Spleen (tissue), 11 donors: ENCODE measurements around the gene DENND2D. TPM values are rescaled to one million over a fixed set of nuclear protein-coding genes. Genes with fewer than 3 reads are reported as not detected.

Experiments used
- DNase-seq: peaks from one replicate; pipeline ENCODE4 v3.0.0-alpha.2; 2020
- H3K27ac ChIP-seq, 8 donors: fragments of 200-600 bp; sonication (generic) in 7 of 8; 1 replicate in 4 of 8; 2 replicates in 4 of 8; pipeline versions ENCODE4 v1.5.0 to v1.8.0; 2016 to 2021; ENCODE audit warnings: inconsistent platforms in 4 of 8, mild to moderate bottlenecking in 4 of 8, moderate library complexity in 1 of 8
- H3K27me3 ChIP-seq, 7 donors: fragments of 200-600 bp; sonication (generic) in 6 of 7; replicated peaks in 1 of 7; 1 replicate in 4 of 7; 2 replicates in 3 of 7; pipeline versions ENCODE4 v1.5.0 to v1.8.0; 2016 to 2021; ENCODE audit warnings: inconsistent platforms in 3 of 7, mild to moderate bottlenecking in 1 of 7
- H3K36me3 ChIP-seq, 6 donors: fragments of 200-600 bp; sonication (generic) in 5 of 6; 1 replicate in 4 of 6; 2 replicates in 2 of 6; pipeline versions ENCODE4 v1.5.0 to v1.8.0; 2016 to 2021; ENCODE audit warnings: inconsistent platforms in 2 of 6
- H3K4me1 ChIP-seq, 6 donors: fragments of 200-600 bp; sonication (generic) in 5 of 6; 1 replicate in 3 of 6; 2 replicates in 3 of 6; pipeline versions ENCODE4 v1.5.0 to v1.8.0; 2016 to 2021; ENCODE audit warnings: inconsistent platforms in 3 of 6
- H3K4me3 ChIP-seq, 8 donors: fragments of 200-600 bp; sonication (generic) in 7 of 8; 1 replicate in 4 of 8; 2 replicates in 4 of 8; pipeline versions ENCODE4 v1.5.0 to v1.8.0; 2016 to 2021; ENCODE audit warnings: inconsistent platforms in 4 of 8, mild to moderate bottlenecking in 4 of 8, moderate library complexity in 2 of 8
- H3K9me3 ChIP-seq, 8 donors: fragments of 200-600 bp; sonication (generic) in 7 of 8; 1 replicate in 4 of 8; 2 replicates in 4 of 8; pipeline versions ENCODE4 v1.5.0 to v1.8.0; 2016 to 2021; ENCODE audit warnings: inconsistent platforms in 4 of 8
- POLR2A ChIP-seq, 3 donors: fragments of 450-650 bp; IDR thresholded peaks; one replicate each; pipeline ENCODE4 v1.5.1; 2017; ENCODE audit warnings: antibody characterized with exemption in 3 of 3, mild to moderate bottlenecking in 1 of 3
- POLR2AphosphoS5 ChIP-seq, 3 donors: sonication (generic); formaldehyde crosslinking; IDR thresholded peaks; one replicate each; pipeline ENCODE4 v1.5.1; 2017; ENCODE audit warnings: antibody characterized with exemption in 3 of 3
- WGBS, 5 donors: extraction: QIAGEN DNeasy Blood & Tissue Kit in 3 of 5; methylation state at CpG; one replicate each; pipeline versions ENCODE4 v1.1.5 to v1.1.7; 2013 to 2018; 5-methylcytosine and 5-hydroxymethylcytosine counted together
- intact Hi-C: fragments of 100-400 bp; cut with DNase I; formaldehyde crosslinking; loops from one replicate; pipeline ENCODE4 v1.15.0; 2023; ENCODE audit warnings: low total_unique reads
- polyA plus RNA-seq, 3 donors: library from polyadenylated mRNA; stranded (reverse); fragments of 200-250 nt; gene quantifications; one replicate each; pipeline ENCODE4 v1.2.1, GENCODE V29; 2013
- total RNA-seq, 7 donors: library from RNA; depleted of rRNA in 3 of 7; stranded (reverse); fragments of >200 nt in 3 of 7; fragmentation: NEBNext Ultra II Directional in 4 of 7; extraction: Animal tissue kit (Norgen Biotek cat#: 25700) in 4 of 7; gene quantifications; one replicate each; pipeline versions ENCODE4 v1.1.0 to v1.2.1, GENCODE V29; 2016 to 2021
- TF ChIP-seq, protein P1 (sequence below), 11 experiments: fragments of 200-600 bp in 7 of 11; fragments of 450-650 bp in 4 of 11; sonication (generic) in 4 of 11; IDR thresholded peaks in 8 of 11; conservative IDR thresholded peaks in 3 of 11; 1 replicate in 7 of 11; 2 replicates in 4 of 11; pipeline versions ENCODE4 v1.4.0 to v1.8.0; 2016 to 2021; ENCODE audit warnings: antibody characterized with exemption in 11 of 11, inconsistent platforms in 4 of 11, mild to moderate bottlenecking in 1 of 11
- donor health status: healthy with polysubstance abuse.
- donor health status: DM: no; HTN: no; CAD: no; lungs with moderate emphysema.
- donor health status: DM: no; HTN: no; CAD: no.
- donor health status: Bipolar disorder and iron deficiency.
- donor health status: healthy.
- donor health status: DM: no; HTN: no; CAD: no.
- donor health status: DM: yes; HTN: yes; CAD: no.

Gene DENND2D
- total and polyA plus RNA-seq, 10 donors: 90.3 to 182 (median 149) TPM

DNA sequence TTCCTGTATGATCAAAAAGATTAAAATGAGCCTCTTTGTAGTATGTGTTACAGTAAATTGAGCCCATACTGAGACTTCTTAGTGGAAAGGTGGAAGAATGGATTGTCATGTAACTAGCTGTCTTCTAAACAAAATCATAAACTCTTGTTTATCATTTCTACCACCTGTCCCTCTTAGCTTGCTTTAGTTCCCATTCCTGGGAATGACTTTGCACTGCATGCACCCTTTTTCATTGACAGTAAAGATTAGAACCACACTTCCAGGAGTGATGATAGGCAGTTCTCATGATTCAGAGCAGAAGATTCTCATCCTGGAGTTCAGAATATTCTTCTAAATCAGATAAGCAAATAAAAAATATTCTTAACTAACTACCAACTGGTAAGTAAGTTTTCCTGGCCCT is 28.0 kb downstream of the DENND2D start:
- no peak overlapping the region for H3K4me3 ChIP-seq
- intact Hi-C loops: no loop called here
- no peaks in the 10 kb centered on the region for H3K9me3 ChIP-seq
- peaks cover 0 to 100% (median 48%) of the 10 kb centered on the region in 6 donors for H3K36me3 ChIP-seq
- TF ChIP-seq POLR2A (IDR thresholded peaks at IDR 0.05) (no peak), POLR2AphosphoS5 (IDR thresholded peaks at IDR 0.05) (no peak)
- TF ChIP-seq, protein P1, sequence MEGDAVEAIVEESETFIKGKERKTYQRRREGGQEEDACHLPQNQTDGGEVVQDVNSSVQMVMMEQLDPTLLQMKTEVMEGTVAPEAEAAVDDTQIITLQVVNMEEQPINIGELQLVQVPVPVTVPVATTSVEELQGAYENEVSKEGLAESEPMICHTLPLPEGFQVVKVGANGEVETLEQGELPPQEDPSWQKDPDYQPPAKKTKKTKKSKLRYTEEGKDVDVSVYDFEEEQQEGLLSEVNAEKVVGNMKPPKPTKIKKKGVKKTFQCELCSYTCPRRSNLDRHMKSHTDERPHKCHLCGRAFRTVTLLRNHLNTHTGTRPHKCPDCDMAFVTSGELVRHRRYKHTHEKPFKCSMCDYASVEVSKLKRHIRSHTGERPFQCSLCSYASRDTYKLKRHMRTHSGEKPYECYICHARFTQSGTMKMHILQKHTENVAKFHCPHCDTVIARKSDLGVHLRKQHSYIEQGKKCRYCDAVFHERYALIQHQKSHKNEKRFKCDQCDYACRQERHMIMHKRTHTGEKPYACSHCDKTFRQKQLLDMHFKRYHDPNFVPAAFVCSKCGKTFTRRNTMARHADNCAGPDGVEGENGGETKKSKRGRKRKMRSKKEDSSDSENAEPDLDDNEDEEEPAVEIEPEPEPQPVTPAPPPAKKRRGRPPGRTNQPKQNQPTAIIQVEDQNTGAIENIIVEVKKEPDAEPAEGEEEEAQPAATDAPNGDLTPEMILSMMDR (IDR thresholded peaks at IDR 0.05 in 8 of 11, conservative IDR thresholded peaks at IDR 0.05 in 3 of 11): no peak
- H3K27ac ChIP-seq: peak overlapping the region in 4 of 8 donors; percentile 1 to 43 (median 20)
- no peaks in the 10 kb centered on the region for H3K27me3 ChIP-seq
- peaks cover 0 to 92% (median 32%) of the 10 kb centered on the region in 6 donors for H3K4me1 ChIP-seq
- no peak for DNase-seq

GRCh38 chr1:111164151-111164550 is 36.3 kb downstream of the DENND2D start:
- intact Hi-C loops: no loop called here
- Histone ChIP-seq H3K27ac (peak overlapping the region in 3 of 8 donors; percentile 9 to 43 (median 10)), H3K4me1 (peaks cover 12 to 91% (median 58%) of the 10 kb centered on the region in 6 donors), H3K36me3 (peaks cover 0 to 95% (median 41%) of the 10 kb centered on the region in 6 donors), H3K4me3 (no peak overlapping the region), H3K9me3 (no peaks in the 10 kb centered on the region), H3K27me3 (no peaks in the 10 kb centered on the region)
- WGBS, 5 donors: 89 to 98% (median 98%) methylated on average over 2 of the region's 2 CpGs
- no peak for DNase-seq
- no peak for TF ChIP-seq POLR2AphosphoS5 (IDR thresholded peaks at IDR 0.05)
- TF ChIP-seq, protein P1 (IDR thresholded peaks at IDR 0.05 in 8 of 11, conservative IDR thresholded peaks at IDR 0.05 in 3 of 11): no peak
- TF ChIP-seq POLR2A (IDR thresholded peaks at IDR 0.05): no peak

DNA sequence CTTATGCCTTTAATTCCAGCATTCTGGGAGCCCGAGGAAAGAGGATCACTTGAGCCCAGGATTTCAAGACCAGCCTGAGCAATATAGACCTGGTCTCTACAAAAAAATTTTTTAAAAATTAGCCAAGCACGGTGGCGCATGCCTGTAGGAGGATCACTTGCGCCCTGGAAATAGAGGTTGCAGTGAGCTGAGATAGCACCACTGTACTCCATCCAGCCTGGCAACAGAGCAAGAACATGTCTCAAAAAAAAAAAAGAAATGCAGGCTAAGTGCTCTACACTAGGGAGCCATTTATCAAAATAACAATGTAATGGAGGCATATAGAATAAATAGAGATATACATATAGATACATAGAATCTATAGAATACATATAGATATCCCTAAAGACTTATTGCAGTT is 37.1 kb downstream of the DENND2D start:
- Histone ChIP-seq H3K4me3 (no peak overlapping the region), H3K27me3 (no peaks in the 10 kb centered on the region), H3K4me1 (peaks cover 12 to 85% (median 54%) of the 10 kb centered on the region in 6 donors), H3K9me3 (no peaks in the 10 kb centered on the region), H3K36me3 (peaks cover 0 to 92% (median 35%) of the 10 kb centered on the region in 6 donors), H3K27ac (peak overlapping the region in 6 of 8 donors; percentile 22 to 54 (median 38))
- TF ChIP-seq POLR2A (IDR thresholded peaks at IDR 0.05): no peak
- TF ChIP-seq, protein P1 (IDR thresholded peaks at IDR 0.05 in 8 of 11, conservative IDR thresholded peaks at IDR 0.05 in 3 of 11): no peak
- TF ChIP-seq POLR2AphosphoS5 (IDR thresholded peaks at IDR 0.05): no peak
- intact Hi-C loops: no loop called here
- 90 to 95% (median 93%) methylated on average over 4 of the region's 4 CpGs for WGBS, 5 donors
- DNase-seq: no peak

DNA sequence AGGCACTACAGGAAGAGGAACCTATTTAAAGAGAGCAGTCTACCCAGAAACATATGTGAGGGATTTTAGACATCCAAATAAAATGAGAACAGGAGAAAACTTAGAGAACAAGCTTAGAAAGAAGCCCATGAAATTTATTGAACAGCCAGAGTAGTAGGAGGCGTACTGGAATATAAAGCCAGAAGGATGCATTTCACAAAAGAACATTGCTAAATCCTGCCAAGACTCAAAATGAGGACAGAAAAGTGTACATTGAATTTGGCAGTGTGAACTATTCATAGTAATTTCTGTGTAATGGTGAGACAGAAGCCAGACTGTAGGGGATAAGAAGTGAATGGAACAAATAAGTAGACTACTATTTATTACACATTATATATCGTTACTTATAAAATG is 38.0 kb downstream of the DENND2D start:
- H3K27me3 ChIP-seq: no peaks in the 10 kb centered on the region

More for the DNA sequence above, 38.0 kb downstream of the DENND2D start:
- 85 to 92% (median 86%) methylated on average over 2 of the region's 2 CpGs for WGBS, 5 donors
- Histone ChIP-seq H3K4me1 (peaks cover 12 to 78% (median 52%) of the 10 kb centered on the region in 6 donors), H3K36me3 (peaks cover 0 to 92% (median 34%) of the 10 kb centered on the region in 6 donors), H3K27ac (peak overlapping the region in 5 of 8 donors; percentile 35 to 54 (median 47)), H3K9me3 (no peaks in the 10 kb centered on the region), H3K4me3 (no peak overlapping the region)
- intact Hi-C loops: no loop called here
- no peak for DNase-seq
- TF ChIP-seq, protein P1 (IDR thresholded peaks at IDR 0.05 in 8 of 11, conservative IDR thresholded peaks at IDR 0.05 in 3 of 11): no peak
- TF ChIP-seq POLR2A (IDR thresholded peaks at IDR 0.05): no peak
- TF ChIP-seq POLR2AphosphoS5 (IDR thresholded peaks at IDR 0.05): no peak
